Stimulated activated naive B cell treated with anti-CD40 and anti-IgM and Interleukin-4, amounts not matched to agents 10 μg/mL and 1 μg/mL and 100 μg/mL, for 72 hours (primary cell): ENCODE data around the gene TMEM82.
A peak's percentile ranks its signal among the peaks of the same experiment; 100 is the strongest.

Source experiments
- ATAC-seq, 2 donors: fragments of 150-1000 bp; cut with Tn5 transposase; replicated peaks; 2 replicates each; pipeline ENCODE4 v1.10.0; 2021; ENCODE audit warnings: moderate library complexity in 1 of 2
- DNase-seq: peaks from one replicate; pipeline ENCODE4 v3.0.0; 2021
- H3K27ac Mint-ChIP-seq: one replicate; pipeline ENCODE4 v1.8.0; 2022; ENCODE audit warnings: mild to moderate bottlenecking, mixed read lengths
- H3K27me3 Mint-ChIP-seq, 2 donors: one replicate each; pipeline ENCODE4 v1.8.0; 2022; ENCODE audit warnings: mixed read lengths in 2 of 2
- H3K36me3 Mint-ChIP-seq, 2 donors: one replicate each; pipeline ENCODE4 v1.8.0; 2022; ENCODE audit warnings: mixed read lengths in 2 of 2, mild to moderate bottlenecking in 1 of 2
- H3K4me1 Mint-ChIP-seq, 2 donors: one replicate each; pipeline ENCODE4 v1.8.0; 2022; ENCODE audit warnings: mixed read lengths in 2 of 2, mild to moderate bottlenecking in 1 of 2
- H3K4me3 Mint-ChIP-seq, 2 donors: one replicate each; pipeline ENCODE4 v1.8.0; 2022; ENCODE audit warnings: mild to moderate bottlenecking in 2 of 2, mixed read lengths in 2 of 2, moderate library complexity in 1 of 2
- H3K9me3 Mint-ChIP-seq, 2 donors: one replicate each; pipeline ENCODE4 v1.8.0; 2022; ENCODE audit warnings: mixed read lengths in 2 of 2, mild to moderate bottlenecking in 1 of 2

TMEM82 gene

DNA sequence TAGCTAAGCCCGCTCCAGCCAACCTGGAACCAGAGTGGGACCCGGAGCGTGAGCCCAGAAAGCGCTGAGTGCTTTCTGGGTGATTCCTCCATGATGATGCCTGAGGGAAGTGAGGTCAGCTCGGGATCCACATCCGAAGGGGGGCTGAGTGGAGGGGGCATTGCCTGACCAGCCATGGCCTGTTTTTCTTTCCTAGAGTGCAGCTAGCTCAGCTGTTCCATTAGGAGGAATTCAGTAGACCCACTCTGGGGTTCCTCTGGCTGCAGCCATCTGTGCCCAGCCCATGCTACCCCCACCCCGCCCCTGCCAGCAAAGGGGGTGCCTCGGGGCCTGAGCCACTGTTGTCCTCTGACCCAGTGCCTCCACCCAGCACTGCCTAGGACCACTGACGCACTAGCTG lies 15.8 kb upstream of the TMEM82 start:
- Mint-ChIP-seq H3K27me3 (no peaks in the 10 kb centered on the region), H3K4me1 (no peaks in the 10 kb centered on the region), H3K4me3 (no peak overlapping the region), H3K36me3 (peaks cover 46 to 47% of the 10 kb centered on the region in 2 donors), H3K9me3 (no peaks in the 10 kb centered on the region), H3K27ac (peak overlapping the region; percentile 59)
- no peak for ATAC-seq
- no peak for DNase-seq

DNA sequence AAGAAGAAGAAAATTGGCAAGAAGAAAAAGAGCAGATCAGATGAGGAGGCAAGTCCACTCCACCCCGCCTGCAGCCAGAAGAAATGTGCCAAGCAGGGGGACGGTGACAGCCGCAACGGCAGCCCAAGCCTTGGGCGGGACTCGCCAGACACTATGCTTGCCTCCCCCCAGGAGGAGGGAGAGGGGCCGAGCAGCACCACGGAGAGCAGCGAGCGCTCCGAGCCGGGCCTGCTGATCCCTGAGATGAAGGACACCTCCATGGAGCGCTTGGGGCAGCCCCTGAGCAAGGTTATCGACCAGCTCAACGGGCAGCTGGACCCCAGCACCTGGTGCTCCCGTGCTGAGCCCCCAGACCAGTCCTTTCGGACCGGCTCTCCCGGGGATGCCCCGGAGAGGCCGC lies 15.3 kb upstream of the TMEM82 start:
- Mint-ChIP-seq H3K27me3 (no peaks in the 10 kb centered on the region), H3K4me3 (no peak overlapping the region), H3K27ac (peak overlapping the region; percentile 59), H3K4me1 (no peaks in the 10 kb centered on the region), H3K9me3 (no peaks in the 10 kb centered on the region), H3K36me3 (peaks cover 45% of the 10 kb centered on the region in 2 donors)
- DNase-seq (no peak), ATAC-seq (no peak)

DNA sequence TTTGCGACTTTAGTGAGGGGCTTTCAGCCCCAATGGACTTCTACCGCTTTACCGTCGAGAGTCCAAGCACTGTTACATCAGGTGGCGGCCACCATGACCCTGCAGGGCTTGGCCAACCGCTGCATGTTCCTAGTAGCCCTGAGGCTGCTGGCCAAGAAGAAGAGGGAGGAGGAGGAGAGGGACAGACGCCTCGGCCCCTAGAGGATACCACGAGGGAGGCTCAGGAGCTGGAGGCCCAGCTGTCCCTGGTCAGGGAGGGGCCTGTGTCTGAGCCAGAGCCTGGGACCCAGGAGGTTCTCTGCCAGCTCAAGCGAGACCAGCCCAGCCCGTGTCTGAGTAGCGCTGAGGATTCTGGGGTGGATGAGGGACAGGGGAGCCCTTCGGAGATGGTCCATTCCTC lies 14.9 kb upstream of the TMEM82 start:
- Mint-ChIP-seq H3K9me3 (no peaks in the 10 kb centered on the region), H3K4me3 (no peak overlapping the region), H3K27me3 (no peaks in the 10 kb centered on the region), H3K4me1 (no peaks in the 10 kb centered on the region), H3K36me3 (peaks cover 48 to 49% of the 10 kb centered on the region in 2 donors), H3K27ac (no peak overlapping the region)
- no peak for DNase-seq
- no peak for ATAC-seq

DNA sequence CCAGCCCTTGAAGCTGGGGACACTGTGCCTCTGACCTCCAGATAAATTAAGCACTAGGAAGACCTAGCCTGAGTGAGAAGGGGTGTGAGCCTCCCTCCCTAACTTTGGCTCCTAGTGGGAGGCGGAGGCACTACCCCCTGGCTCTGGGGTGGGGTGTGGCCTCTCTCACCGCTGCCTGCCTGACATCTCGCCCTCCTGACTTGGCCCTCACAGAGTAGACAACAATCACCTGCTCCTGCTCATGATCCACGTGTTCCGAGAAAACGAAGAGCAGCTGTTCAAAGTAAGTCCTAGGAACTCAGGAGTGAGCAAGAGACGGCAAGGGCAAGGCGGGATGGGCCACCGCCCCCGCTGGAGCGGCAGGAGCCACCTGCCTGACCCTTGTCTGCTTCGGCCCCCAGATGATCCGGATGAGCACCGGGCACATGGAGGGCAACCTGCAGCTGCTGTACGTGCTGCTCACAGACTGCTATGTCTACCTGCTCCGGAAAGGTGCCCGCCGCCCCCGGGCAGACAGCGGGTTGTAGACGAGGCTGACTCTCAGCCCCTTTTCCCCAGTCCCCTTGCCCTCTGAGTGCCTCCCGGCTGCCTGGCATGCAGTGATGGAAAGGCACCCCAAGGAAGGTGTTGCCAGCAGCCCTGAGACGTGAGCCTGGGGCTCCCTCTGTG lies 14.3 kb upstream of the TMEM82 start:
- ATAC-seq, result no peak
- Mint-ChIP-seq H3K27ac (no peak overlapping the region), H3K27me3 (no peaks in the 10 kb centered on the region)

DNA sequence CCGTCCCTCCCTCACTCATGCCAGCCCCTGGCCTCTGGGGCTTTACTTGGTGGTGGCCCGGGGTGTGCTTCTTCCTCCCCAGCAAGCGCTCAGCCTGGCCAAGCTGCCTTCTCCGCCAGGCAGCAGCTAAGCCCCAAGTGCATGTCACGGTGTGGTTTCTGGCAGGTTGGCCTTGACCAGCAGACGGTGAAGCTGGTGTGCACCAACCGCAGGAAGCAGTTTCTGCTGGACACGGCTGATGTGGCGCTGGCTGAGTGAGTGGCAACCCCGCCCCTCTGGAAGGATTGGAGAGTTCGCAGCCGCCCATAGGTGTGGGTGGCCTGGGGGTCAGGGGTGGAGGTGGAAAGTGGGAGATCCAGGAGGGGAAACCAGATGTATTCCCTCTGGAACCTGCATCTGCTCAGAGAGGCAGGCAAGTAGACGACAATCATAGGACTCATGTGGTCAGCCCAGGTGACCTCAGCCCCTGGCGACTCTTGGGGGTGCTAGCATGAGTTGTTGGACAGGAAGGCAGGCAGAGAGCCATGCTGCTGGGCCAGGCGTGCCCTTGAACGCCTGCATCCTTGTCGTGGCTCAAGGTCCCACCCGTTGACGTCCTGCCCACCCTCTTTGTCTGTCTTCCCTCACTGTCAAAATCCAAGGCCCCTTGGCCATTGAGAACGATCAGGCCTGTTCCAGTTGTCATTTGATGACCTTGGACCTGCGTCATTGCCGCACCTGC lies 13.2 kb upstream of the TMEM82 start:
- Mint-ChIP-seq H3K27me3 (no peaks in the 10 kb centered on the region), H3K9me3 (no peaks in the 10 kb centered on the region), H3K36me3 (peaks cover 56 to 58% of the 10 kb centered on the region in 2 donors), H3K4me1 (peaks cover 0 to 8% of the 10 kb centered on the region in 2 donors), H3K4me3 (no peak overlapping the region), H3K27ac (peak overlapping the region; percentile 37)
- no peak for DNase-seq
- ATAC-seq, result no peak

More for the DNA sequence above, 14.3 kb upstream of the TMEM82 start:
- no peaks in the 10 kb centered on the region for H3K4me1 Mint-ChIP-seq
- no peak for DNase-seq
- no peak overlapping the region for H3K4me3 Mint-ChIP-seq
- no peaks in the 10 kb centered on the region for H3K9me3 Mint-ChIP-seq
- peaks cover 50 to 51% of the 10 kb centered on the region in 2 donors for H3K36me3 Mint-ChIP-seq

DNA sequence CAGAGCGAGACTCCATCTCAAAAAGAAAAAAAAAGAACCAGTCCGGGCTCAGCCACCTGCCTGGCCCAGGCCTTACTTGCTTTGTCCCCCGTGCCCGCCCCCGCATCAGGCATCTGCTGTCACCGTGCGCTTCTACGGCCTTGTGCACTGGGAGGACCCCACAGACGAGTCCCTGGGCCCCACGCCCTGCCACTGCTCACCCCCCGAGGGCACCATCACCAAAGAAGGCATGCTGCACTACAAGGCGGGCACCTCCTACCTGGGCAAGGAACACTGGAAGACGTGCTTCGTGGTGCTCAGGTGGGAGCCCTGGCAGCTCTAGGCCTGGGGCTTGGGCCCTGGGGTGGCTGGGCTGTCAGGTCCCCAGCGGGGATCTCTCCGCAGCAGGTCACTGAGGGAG lies 11.9 kb upstream of the TMEM82 start:
- no peak overlapping the region for H3K4me3 Mint-ChIP-seq
- peaks cover 0 to 13% of the 10 kb centered on the region in 2 donors for H3K4me1 Mint-ChIP-seq
- H3K9me3 Mint-ChIP-seq, result no peaks in the 10 kb centered on the region
- peaks cover 51 to 54% of the 10 kb centered on the region in 2 donors for H3K36me3 Mint-ChIP-seq
- H3K27me3 Mint-ChIP-seq, result no peaks in the 10 kb centered on the region
- H3K27ac Mint-ChIP-seq, result no peak overlapping the region
- ATAC-seq, result no peak
- no peak for DNase-seq

DNA sequence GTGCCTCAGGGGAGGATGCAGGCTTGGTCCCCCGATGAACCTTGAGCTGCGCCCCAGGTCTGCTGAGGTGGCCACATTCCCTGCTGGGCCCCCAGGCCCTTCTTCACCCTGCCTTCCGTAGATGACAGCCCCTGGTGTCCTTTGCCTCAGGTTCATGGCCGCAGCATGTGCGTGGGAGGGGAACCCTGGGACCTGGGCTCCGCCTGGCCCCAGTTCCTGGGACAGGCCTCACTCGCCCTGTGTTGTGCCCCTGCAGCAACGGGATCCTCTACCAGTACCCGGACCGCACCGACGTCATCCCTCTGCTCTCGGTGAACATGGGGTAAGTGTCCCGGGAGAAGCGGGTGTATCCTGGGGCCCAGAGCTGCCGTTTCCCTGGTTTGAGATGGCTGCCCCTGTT lies 11.4 kb upstream of the TMEM82 start:
- peaks cover 49 to 51% of the 10 kb centered on the region in 2 donors for H3K36me3 Mint-ChIP-seq
- no peaks in the 10 kb centered on the region for H3K9me3 Mint-ChIP-seq
- ATAC-seq, result no peak

DNA sequence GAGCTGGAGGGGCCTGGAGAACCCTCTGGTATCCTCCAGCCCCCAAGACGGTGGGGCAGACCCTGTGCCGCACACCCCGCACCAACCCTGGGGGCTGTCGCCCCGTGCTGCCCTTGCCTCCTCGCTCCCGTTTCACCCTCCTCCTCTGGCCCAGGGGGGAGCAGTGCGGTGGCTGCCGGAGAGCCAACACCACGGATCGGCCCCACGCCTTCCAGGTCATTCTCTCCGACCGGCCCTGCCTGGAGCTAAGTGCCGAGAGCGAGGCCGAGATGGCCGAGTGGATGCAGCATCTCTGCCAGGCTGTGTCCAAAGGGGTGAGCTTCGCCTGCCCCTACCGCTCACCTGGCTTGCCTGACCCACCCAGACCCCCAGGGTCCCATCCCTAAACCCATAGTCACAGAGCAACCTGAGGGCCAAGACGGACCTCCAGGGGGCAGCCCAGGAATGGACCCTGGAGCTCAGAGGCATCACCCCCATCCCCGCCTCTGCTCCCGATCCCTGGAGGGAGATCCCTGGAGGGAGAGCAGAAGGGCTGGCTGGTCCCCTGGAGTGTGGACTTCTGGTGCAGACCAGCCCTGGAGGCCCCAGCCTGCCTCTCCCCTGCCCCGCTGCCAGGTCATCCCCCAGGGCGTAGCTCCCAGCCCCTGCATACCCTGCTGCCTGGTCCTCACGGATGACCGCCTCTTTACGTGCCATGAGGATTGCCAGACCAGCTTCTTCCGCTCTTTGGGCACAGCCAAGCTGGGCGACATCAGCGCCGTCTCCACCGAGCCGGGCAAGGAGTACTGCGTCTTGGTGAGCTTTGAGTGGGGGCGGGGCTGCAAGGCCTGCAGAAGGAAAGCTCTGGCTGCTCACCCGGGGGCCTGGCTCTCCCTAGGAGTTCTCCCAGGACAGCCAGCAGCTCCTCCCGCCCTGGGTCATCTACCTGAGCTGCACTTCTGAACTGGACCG lies 10.3 kb upstream of the TMEM82 start:
- peak overlapping the region; percentile 75 for H3K27ac Mint-ChIP-seq
- ATAC-seq, result no peak

More for the DNA sequence above, 11.4 kb upstream of the TMEM82 start:
- Mint-ChIP-seq H3K4me1 (peaks cover 0 to 13% of the 10 kb centered on the region in 2 donors), H3K27me3 (no peaks in the 10 kb centered on the region), H3K27ac (no peak overlapping the region), H3K4me3 (no peak overlapping the region)
- DNase-seq, result no peak

DNA sequence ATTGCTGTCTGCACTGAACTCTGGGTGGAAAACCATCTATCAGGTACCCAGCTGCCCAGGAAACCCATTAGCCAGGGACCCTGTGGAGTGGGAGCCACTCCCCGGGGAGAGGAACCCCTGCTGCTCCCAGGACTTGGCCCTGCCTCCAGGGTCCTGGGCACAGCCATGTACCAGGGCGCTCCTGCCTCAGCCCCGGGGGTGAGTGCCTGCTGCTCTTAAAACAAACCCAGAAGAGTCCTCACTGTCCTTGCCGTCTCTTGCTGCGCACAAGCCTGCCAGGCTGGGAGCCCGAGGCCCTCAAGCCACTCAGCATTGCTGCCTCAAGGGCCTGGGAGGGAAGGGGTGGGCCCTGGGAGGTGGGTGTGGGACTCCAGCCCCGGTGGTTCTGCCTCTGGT lies 9.6 kb upstream of the TMEM82 start:
- peak overlapping the region; percentile 75 for H3K27ac Mint-ChIP-seq
- no peaks in the 10 kb centered on the region for H3K27me3 Mint-ChIP-seq
- ATAC-seq (no peak), DNase-seq (no peak)
- H3K36me3 Mint-ChIP-seq, result peaks cover 35 to 38% of the 10 kb centered on the region in 2 donors
- H3K4me3 Mint-ChIP-seq, result peak overlapping the region in 1 of 2 donors; percentile 29
- H3K4me1 Mint-ChIP-seq, result peaks cover 0 to 13% of the 10 kb centered on the region in 2 donors
- no peaks in the 10 kb centered on the region for H3K9me3 Mint-ChIP-seq

More for the DNA sequence above, 10.3 kb upstream of the TMEM82 start:
- Mint-ChIP-seq H3K4me1 (peaks cover 0 to 13% of the 10 kb centered on the region in 2 donors), H3K36me3 (peaks cover 41 to 44% of the 10 kb centered on the region in 2 donors), H3K4me3 (no peak overlapping the region), H3K27me3 (no peaks in the 10 kb centered on the region), H3K9me3 (no peaks in the 10 kb centered on the region)
- no peak for DNase-seq

DNA sequence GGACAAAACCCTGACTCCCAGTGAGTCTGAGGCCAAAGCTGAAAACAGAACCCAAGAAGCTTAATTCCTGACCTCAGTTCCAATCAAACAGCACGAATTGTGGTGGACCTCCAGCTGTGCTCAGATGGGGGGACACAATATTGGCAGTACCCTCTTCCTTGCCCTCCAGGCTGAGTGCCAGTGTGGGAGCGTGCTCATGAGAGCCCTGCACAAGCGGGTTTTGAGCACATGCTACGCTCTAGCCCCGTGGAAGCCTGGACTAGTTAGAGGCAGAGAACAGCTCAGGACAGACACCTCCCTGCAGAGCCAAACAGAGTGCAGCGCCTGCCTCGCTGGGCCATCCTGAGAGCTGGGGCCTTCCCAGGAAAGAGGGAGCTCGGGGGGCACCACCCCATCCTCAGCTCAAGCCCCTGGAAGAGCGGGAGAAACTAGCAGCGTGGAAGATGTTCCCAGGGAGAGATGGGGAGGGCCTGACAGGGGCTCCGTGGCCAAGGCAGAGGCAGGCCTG lies 9.0 kb upstream of the TMEM82 start:
- Mint-ChIP-seq H3K36me3 (peaks cover 32 to 35% of the 10 kb centered on the region in 2 donors), H3K4me3 (no peak overlapping the region), H3K27me3 (no peaks in the 10 kb centered on the region)

DNA sequence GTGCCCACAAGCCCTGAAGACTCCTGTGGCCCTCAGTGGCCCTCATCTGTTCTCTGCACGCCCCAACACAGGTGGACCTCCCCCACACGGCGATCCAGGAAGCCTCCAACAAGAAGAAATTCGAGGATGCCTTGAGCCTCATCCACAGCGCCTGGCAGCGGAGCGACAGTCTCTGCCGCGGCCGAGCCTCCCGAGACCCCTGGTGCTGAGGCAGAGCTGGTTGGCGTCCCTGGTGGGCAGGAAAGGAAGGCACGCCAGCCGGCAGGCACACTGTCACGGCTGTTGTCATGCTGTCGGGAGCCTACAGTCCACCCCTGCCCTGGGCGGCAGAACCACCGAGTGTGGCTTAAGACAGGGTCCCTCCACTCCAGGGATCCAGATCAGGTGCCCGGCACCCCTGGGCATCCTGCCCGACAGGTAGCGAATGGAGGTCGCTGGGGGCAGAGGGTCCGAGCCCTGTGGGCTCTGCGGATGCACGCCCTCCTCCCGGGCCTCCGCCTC lies 8.5 kb upstream of the TMEM82 start:
- Mint-ChIP-seq H3K27me3 (no peaks in the 10 kb centered on the region), H3K27ac (no peak overlapping the region), H3K4me3 (no peak overlapping the region), H3K9me3 (no peaks in the 10 kb centered on the region), H3K36me3 (peaks cover 28 to 31% of the 10 kb centered on the region in 2 donors), H3K4me1 (peaks cover 0 to 13% of the 10 kb centered on the region in 2 donors)
- ATAC-seq (no peak), DNase-seq (no peak)

More for the DNA sequence above, 9.0 kb upstream of the TMEM82 start:
- no peak for ATAC-seq
- H3K4me1 Mint-ChIP-seq, result peaks cover 0 to 13% of the 10 kb centered on the region in 2 donors
- H3K9me3 Mint-ChIP-seq, result no peaks in the 10 kb centered on the region
- DNase-seq, result no peak
- peak overlapping the region; percentile 69 for H3K27ac Mint-ChIP-seq

DNA sequence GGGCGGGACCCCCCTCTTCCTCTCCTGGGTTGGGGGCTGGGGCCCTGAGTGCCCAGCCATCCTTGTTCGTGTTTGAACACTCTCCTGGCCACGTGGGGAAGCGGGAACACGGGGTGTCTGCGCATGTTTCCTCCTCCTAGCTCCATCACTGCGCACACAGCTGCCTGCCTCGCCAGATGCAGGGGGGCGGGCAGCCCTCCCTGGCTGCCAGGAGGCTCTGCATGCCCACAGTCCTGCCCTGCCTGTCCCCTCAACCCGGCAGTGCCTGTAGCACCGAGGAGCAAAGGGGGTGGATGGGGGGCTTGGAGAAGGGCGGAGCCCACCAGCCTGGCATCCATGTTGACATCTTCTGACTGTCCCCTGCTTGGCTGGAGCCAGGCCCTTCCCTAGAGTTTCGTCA lies 8.0 kb upstream of the TMEM82 start:
- ATAC-seq, result no peak
- no peak overlapping the region for H3K27ac Mint-ChIP-seq
- peaks cover 24 to 28% of the 10 kb centered on the region in 2 donors for H3K36me3 Mint-ChIP-seq
- H3K4me1 Mint-ChIP-seq, result peaks cover 0 to 13% of the 10 kb centered on the region in 2 donors
- DNase-seq, result no peak
- no peaks in the 10 kb centered on the region for H3K9me3 Mint-ChIP-seq
- H3K4me3 Mint-ChIP-seq, result no peak overlapping the region
- no peaks in the 10 kb centered on the region for H3K27me3 Mint-ChIP-seq

DNA sequence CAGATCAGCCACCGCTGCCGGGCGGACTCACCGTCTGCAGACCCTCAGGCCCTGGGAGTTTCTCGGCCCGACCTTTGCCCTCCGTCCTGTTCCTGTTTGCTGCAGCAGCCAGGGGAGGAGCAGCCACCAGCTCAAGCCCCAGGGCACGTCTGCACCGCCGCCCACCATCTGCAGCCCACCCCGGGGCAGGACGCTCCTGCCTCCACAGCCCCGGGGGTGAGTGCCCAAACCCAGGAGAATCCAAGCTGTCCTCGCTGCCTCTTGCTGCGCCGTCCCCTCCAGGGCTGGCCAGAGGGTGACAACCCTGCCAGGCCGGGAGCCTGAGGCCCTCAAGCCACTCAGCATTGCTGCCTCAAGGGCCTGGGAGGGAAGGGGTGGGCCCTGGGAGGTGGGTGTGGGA lies 7.4 kb upstream of the TMEM82 start:
- Mint-ChIP-seq H3K4me1 (peaks cover 0 to 13% of the 10 kb centered on the region in 2 donors), H3K27me3 (no peaks in the 10 kb centered on the region), H3K27ac (peak overlapping the region; percentile 51), H3K36me3 (peaks cover 24% of the 10 kb centered on the region in 2 donors), H3K4me3 (no peak overlapping the region), H3K9me3 (no peaks in the 10 kb centered on the region)
- ATAC-seq, result no peak
- no peak for DNase-seq
